GM21528 (cell line): ENCODE measurements around the gene PNLIP.

Experiments used
- ATAC-seq: cut with Tn5 transposase; IDR thresholded peaks from one replicate; pipeline ENCODE4 v1.9.1; 2021; ENCODE audit warnings: mild to moderate bottlenecking, moderate library complexity; ENCODE audit not compliant: unreplicated experiment, low FRiP score

The PNLIP gene

DNA sequence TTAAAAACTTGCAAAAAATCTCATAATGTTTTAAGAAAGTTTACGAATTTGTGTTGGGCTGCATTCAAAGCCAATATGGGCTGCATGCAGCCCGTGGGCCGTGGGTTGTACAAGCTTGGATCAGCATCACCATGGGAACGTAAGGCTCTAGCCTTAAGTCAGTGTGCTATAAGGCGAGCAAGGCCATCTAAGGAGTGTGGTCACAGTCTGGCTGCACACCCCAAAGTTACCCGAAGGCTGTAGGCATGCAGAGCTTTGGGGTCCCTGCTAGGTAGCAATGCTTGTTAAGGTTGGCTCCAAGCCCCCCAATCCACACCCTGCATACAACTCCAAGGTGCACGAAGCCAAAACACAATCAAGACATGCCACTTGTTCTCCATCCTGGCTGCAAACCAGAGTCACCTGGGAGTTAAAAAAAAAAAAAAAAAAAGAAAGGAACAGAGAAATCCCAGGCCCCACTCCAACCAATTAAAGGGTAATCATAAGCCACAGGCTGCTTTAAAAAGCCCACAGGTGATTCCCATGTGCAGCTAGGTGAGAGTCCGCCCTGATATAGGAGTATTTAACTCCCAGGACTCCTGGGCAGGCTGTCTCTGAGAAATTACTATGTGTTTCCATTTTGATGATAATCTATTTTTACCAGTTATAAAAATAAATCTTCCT is 66.5 kb downstream of the PNLIP start:
- no peak for ATAC-seq

- no peak for ATAC-seq
These were observed 67.7 kb downstream of the PNLIP start for GRCh38 chr10:116613471-116613870.

DNA sequence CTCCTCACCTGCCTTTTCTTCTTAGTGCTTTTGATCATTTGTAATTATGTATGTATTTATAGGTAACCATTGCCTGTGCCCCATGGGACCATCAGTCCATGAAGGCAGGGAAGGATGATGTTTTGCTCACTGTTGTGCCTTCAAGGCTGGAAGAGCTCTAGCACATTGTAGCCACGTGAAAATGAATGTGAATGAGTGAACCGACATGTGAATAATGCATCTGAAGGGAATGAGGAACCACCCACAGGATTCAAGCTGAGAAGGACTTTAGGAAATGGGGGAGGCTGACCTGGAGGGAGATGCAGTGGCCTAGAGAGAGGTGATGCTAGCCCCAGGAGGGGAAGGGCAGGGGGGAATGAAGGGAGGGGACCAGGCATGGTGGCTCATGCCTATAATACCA is 69.1 kb downstream of the PNLIP start:
- ATAC-seq = no peak

DNA sequence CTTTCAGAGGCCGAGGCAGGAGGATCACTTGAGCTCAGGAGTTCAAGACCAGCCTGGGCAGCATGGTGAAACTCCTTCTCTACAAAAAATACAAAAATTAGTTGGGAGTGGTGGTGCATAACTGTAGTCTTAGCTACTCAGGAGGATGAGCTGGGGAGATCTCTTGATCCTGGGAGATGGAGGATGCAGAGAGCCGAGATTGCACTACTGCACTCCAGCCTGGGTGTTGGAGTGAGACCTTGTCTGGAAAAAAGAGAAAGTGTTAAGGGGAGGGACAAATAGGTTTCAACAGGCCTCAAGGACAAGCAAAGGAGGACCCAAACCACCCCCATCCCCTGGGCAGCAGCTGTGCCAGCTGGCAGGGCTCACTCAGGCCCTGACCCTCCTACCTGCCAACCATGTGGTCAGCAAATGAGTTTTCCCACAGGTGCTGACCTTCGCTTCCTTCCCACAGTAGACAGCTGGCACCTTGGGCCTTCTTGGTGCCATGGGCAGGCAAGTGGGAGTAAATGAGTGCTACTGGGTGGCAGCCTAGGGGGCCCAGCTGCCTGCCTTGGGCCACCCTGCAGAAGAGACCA is 69.6 kb downstream of the PNLIP start:
- no peak for ATAC-seq
